Uterus (tissue), 2 donors: ENCODE data around the gene LIPM.

ENCODE experiments used
- CTCF ChIP-seq, 4 experiments: fragments of 200-600 bp in 2 of 4; fragments of 450-650 bp in 2 of 4; sonication (generic) in 2 of 4; IDR thresholded peaks; one replicate each; pipeline ENCODE4 v1.5.1; 2016 to 2019; ENCODE audit warnings: antibody characterized with exemption in 4 of 4, mild to moderate bottlenecking in 2 of 4, moderate library complexity in 1 of 4
- POLR2A ChIP-seq, 2 donors: fragments of 450-650 bp; IDR thresholded peaks; one replicate each; pipeline ENCODE4 v1.6.1; 2016; ENCODE audit warnings: antibody characterized with exemption in 2 of 2, mild to moderate bottlenecking in 1 of 2, moderate library complexity in 1 of 2

GRCh38 chr10:88763441-88763840 is 39.1 kb upstream of the LIPM start:
- TF ChIP-seq CTCF (IDR thresholded peaks at IDR 0.05) (no peak), POLR2A (IDR thresholded peaks at IDR 0.05) (no peak)
